ENCODE results near the gene STK32C. TPM values are rescaled to one million over a fixed set of nuclear protein-coding genes. Genes with fewer than 3 reads are reported as not detected.

Gene STK32C
- total RNA-seq, 4 donors from 2014 or later, result 3.3 to 5.7 (median 3.5) TPM

- Histone ChIP-seq H3K4me3 (replicated peaks in 1 of 3) (peak within 1 kb of the TSS; percentile 68 to 94 (median 78)), H3K36me3 (no peaks in the 10 kb centered on the region), H3K27me3 (no peaks in the 10 kb centered on the region), H3K9me3 (no peaks in the 10 kb centered on the region), H3K27ac (peak within 1 kb of the TSS; percentile 58 to 65 (median 63)), H3K4me1 (peaks cover 10 to 19% of the 10 kb centered on the region in 2 donors)
- intact Hi-C loops (cut with DNase I), result no loop called here
- 1% methylated on average over 16 of the region's 89 CpGs; no CpG with 5 or more reads in 1 of the 2 donors for WGBS, 2 donors
- TF ChIP-seq POLR2A (IDR thresholded peaks at IDR 0.05) (peak; percentile 3 to 63), CTCF (IDR thresholded peaks at IDR 0.05) (no peak)
- DNase-seq, result peak; percentile 99 to 100
Observed at GRCh38 chr10:132331601-132332432, 24.1 kb upstream of the STK32C start, which contains the start of gene LRRC27. Gene LRRC27, plus strand, starts transcription at chr10:132332193. Its CDS starts 1,332 bp downstream, at chr10:132333525.

- Histone ChIP-seq H3K27ac (no peak overlapping the region), H3K4me1 (peaks cover 10 to 19% of the 10 kb centered on the region in 2 donors)
- intact Hi-C loops (cut with DNase I), result no loop called here
Observed at GRCh38 chr10:132330486-132330833, 22.7 kb upstream of the STK32C start.

GRCh38 chr10:132329565-132330485, 22.1 kb upstream of the STK32C start:
- no peak for DNase-seq
- H3K36me3 ChIP-seq, result no peaks in the 10 kb centered on the region
- peaks cover 10 to 19% of the 10 kb centered on the region in 2 donors for H3K4me1 ChIP-seq
- H3K4me3 ChIP-seq (replicated peaks in 1 of 3), result no peak overlapping the region
- TF ChIP-seq CTCF (IDR thresholded peaks at IDR 0.05) (no peak), POLR2A (IDR thresholded peaks at IDR 0.05) (no peak)
- 68 to 85% methylated on average over 23 of the region's 23 CpGs for WGBS, 2 donors
- no peaks in the 10 kb centered on the region for H3K9me3 ChIP-seq
- no peak overlapping the region for H3K27ac ChIP-seq
- no peaks in the 10 kb centered on the region for H3K27me3 ChIP-seq
- intact Hi-C loops (cut with DNase I), result no loop called here

More at GRCh38 chr10:132330486-132330833, 22.7 kb upstream of the STK32C start:
- H3K27me3 ChIP-seq, result no peaks in the 10 kb centered on the region
- no peak for DNase-seq
- TF ChIP-seq POLR2A (IDR thresholded peaks at IDR 0.05) (no peak), CTCF (IDR thresholded peaks at IDR 0.05) (no peak)
- no peak overlapping the region for H3K4me3 ChIP-seq (replicated peaks in 1 of 3)
- H3K36me3 ChIP-seq, result no peaks in the 10 kb centered on the region
- no peaks in the 10 kb centered on the region for H3K9me3 ChIP-seq
- 89 to 90% methylated on average over 8 of the region's 8 CpGs for WGBS, 2 donors

- Histone ChIP-seq H3K27ac (no peak overlapping the region), H3K4me3 (replicated peaks in 1 of 3) (no peak overlapping the region)
- no peak for TF ChIP-seq POLR2A (IDR thresholded peaks at IDR 0.05)
- no peak for TF ChIP-seq CTCF (IDR thresholded peaks at IDR 0.05)
Observed at GRCh38 chr10:132328738-132329137, 21.0 kb upstream of the STK32C start.

More at GRCh38 chr10:132328738-132329137, 21.0 kb upstream of the STK32C start:
- 47 to 52% methylated on average over 8 of the region's 8 CpGs for WGBS, 2 donors
- Histone ChIP-seq H3K4me1 (peaks cover 10 to 19% of the 10 kb centered on the region in 2 donors), H3K27me3 (no peaks in the 10 kb centered on the region), H3K36me3 (no peaks in the 10 kb centered on the region), H3K9me3 (no peaks in the 10 kb centered on the region)
- intact Hi-C loops (cut with DNase I), result no loop called here
- DNase-seq, result peak; percentile 29 to 41
